Hematopoietic multipotent progenitor cell treated with erythropoietin and hydrocortisone succinate and interleukin-3 and kit ligand, for 8 days (in vitro differentiated cells): ENCODE measurements around the gene EGFL8.

Source experiments
- DNase-seq: peaks from one replicate; pipeline ENCODE4 v3.0.0-alpha.2; 2015

The EGFL8 gene

DNA sequence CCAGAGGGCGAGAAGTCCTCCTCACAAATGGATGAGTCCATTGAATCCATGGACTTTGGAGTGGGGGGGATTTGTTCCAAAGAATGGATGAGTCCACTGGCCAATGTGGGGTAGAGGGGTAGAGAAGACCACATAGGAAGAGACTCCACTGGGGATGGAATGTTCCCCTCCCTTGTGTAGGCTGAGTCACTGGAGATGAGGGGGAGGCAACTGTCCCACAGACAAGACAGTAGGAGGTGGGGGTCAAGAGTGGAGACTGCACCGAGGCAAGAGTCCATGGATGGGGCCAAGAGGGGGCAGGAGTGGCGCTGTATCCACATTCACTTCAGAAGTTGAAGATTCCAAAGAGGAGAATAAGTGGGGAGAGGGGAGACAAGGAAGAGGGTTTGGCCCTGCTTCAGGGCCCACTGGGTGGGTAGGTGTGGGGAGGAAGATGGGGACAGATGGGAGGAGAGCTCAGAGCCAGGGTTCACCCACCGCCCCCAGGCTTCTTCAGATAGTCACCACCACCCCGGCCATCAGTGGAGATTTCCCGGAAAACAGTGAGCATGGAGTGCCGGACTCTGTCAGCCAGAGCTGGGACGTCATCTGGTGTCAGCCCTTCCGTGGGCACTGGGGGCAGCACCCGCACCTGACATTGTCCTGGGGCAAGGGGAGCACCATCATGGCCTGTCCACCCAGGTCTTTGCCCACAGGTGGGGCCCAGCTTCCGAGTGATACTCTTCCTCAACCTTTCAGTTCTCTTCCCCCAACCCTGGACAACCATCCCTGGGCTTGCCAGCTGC is 4.6 kb downstream of the EGFL8 start:
- DNase-seq = no peak

DNA sequence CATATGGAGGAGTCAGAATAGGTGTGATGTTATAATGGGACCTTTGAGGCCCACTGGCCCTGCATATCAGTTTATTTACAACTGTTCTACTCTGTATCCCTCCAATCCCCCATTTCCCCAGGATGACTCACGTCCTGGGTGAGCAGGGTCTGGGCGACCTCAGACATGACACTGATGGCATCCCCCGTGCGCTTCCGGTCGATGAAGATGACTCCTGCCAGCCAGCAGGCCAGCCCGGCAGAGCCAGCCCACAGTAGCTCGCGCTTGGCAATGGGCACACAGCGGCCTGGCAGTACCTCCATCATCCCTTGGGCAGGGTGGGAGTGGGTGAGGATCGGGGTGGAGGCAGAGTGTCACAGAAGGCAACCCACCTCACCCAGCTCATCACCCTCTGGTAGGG is 5.9 kb downstream of the EGFL8 start:
- DNase-seq = no peak

DNA sequence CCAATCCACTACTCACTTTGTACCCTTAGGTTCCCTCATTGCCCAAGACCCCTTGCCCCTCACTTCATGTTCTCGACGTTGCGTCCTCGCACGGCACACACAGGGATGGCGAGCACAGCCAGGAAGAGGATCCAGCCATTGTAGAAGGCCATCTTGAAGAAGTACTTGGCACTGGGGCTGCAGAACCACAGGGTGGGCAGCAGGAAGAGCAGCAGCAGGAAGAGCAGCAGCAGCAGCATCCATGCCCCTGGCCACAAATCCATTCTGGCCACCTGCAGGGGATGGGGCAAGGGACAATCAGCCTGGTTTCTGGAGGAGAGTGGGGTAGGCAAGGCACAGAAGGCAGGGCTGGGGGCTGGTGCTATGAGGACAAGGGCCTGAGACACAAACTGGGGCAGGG is 6.8 kb downstream of the EGFL8 start:
- DNase-seq = no peak

DNA sequence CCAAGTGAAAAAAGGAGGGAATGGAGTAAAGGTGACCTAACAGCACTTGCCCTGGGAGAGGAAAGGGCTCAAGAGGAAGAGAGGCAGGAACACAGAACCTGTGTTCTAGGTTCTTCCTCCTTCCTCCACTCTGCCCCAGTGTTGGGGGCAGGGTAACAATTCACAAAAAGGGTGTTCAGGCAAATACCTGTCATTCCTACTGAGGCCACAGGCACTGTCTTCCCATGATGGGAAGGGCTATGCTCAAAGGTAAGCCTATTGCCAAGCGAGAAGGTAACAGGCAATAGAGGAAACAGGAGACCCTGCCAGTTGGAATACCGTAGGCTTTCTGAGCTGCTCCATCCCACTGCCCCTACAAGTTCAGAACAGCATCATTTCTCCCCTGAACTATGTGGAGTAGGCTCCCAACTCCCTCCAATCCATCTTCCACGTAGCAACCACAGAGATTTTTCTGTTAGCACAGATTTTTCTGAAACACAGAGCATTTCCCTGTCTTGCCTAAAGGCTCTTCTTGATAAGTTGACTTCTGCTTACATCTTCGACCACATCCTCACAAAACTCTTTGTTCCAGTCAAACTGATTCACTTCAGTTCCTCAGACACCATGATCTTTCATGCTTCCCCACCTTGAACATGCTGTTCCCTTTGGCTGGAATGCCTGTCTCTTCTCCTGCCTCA is 8.8 kb downstream of the EGFL8 start:
- DNase-seq = no peak

DNA sequence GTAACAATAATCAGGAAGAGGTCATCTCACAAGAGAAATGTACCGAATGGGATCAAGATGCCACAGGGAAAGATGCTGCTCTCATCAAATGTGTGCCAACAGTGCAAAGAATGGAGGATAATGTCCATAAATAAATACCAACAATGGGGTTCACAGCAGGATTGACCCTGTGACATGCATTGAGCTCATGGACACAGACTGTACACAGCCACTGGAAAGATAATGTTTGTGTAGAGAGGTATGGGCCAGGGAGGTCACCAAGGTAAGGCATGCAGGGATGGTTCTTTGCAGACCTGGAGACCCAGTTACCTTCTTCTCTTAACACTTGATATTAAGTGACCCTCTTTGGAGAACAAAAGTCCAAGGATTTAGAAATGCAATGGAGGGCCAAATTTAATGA is 10.0 kb downstream of the EGFL8 start:
- no peak for DNase-seq

DNA sequence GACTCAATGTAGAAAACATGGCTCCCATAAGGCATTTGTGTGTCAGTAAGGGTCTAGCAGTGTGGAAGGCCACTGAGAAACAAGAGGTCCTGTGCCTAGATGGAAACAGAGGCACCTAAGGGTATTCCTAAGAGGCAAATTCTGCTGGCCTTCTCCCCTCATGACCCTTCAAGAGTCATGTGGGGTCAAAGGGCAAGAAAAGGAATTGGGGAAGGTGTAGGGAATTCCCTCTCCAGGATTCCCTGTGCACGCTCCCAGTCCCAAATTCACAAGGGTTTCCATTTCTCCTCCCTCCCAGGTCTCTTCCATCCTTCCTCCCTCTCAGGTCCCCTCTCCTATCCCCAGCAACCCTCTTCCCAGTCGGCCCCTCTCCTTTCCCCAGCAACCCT is 10.9 kb downstream of the EGFL8 start:
- peak; percentile 33 for DNase-seq

DNA sequence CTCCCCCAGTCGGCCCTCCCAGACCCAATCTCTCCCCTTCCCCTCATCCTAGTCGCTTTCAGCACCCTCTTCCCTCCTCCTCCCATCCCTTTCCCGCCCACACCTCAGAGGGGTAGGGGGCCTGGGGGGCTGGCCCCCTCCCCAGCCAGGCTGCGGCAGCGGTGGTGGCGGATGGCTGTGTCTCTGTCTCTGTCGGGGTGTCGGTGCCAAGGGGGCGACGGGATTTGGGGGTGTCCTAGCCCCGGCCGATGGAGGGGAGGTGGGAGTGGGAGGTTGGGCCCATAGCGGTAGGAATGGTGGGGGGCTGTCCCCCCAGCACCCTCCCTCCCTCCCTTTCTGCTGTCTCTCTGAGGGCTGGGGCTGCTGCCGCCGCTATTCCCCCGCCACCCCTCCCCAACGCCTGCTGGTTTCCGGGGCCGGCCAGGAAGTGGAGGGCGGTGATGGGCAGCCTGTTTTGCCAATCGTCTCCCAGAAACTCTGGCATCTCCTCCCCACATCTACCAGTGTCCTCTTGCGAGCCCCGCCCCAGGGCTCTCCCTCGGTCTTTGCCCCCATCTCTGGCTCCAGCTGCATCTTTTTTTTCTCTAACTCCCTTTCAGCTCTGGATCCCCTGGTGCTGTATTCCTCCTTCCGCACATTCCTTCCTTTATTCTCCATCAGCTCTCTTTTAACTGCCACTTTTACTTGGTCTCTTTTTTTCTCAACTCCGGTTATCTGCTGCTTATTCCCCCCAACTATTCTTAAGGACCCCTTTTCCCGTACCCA is 11.5 kb downstream of the EGFL8 start, which contains the start of gene AGPAT1:
Gene AGPAT1 (minus strand): TSS at position 374 of the 765 bp plus-strand sequence. CDS start 4,588 bp downstream, outside the sequence.
- DNase-seq = peak; percentile 97

DNA sequence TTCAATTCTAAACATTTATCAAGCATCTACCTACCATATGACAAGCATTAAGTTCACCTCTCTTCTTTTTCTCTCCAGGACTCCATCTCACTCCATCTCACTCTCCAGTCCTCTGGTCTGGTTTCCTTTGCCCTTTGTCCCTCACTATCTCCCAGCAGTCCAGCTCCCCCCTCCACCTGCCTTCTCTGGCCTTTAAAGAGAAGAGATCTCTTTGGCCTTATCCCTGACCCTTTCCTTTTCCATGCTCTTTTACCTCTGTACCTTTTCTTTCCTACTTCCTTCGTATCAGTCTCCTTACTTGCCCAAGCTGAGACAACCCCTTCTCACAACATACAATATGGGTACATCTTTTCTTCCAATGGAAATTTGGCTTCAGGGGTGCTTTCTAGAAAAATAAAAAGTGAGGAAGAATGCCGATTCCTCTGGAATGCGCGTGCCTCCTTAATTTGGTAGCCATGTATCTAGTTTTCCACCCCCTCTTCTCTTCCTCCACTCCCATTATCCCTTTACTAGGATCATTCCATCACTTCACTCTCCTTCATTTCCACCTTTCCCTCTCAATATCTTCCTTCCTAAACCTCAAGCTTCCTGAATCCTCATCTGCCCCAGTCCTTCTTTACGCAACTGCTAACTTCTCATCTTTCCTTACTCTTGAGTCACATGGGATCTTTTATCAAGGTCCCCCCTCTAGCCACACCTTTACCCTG is 12.2 kb downstream of the EGFL8 start:
- no peak for DNase-seq

DNA sequence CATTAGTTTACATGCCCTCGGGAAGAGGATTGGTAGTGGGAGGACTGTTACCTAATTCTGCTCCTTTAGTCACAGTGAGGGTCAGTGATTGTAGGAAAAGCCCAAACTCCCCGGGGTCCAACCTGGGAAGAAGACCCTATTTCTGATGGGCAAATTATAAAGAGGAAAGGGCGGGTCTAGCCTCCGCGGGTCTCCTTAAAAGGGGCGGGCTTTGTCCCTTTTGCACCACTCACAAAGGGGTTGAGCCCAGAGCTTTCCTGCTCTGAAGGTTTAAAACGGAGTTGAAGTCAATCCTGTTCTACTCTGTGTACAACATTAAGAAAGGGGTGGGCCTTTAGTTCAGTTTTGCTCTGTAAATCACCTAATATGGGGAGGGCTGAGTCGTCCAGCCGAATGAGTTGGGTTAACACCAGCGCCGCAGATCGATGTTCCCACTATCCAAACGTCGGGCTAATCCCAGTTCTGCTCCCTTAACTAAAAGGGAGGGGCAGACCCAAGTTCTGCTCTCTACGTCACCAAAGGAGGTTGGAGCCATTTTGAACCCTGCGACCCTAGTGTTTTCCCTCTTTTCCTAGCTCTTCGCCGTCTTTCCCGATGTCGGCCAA is 12.9 kb downstream of the EGFL8 start:
- DNase-seq = peak; percentile 76

DNA sequence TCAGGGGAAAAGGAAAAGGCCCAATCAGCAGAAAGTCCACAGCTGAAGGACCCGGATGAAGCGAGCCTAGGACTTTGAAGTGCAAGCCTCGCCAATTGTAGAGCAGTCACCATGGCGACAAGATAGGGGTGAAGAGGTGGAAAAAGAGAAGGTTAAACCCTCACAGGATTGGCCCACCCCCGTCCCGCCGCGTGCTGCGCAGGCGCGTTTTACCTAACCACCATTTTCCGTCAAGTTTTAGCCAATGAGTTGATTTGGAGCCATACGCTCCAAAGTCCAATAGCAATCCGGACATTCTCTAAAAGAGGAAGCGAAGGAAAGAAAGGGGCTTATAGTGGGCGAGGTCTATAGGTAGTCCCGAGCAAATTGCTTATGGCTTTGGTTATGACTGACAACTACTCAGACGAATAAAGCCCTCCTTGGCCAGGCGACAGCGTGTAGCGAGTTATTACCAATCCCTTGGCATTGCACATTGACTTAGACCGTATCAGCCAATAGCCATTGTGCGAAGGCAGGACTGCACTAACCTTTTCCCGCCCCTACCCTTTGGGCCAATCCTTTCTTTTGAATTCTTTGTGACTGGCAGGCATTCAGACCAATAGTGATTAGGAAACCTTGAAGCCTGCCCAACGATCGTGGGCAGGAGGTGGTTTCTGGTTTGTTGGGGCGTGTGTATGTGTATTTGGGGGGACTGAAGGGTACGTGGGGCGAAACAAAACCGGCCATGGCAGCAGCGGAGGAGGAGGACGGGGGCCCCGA is 13.6 kb downstream of the EGFL8 start, which contains the start of gene RNF5:
Gene RNF5 (plus strand): TSS at position 618 of the 759 bp plus-strand sequence. CDS start 107 bp downstream, at position 725.
- peak; percentile 100 for DNase-seq

DNA sequence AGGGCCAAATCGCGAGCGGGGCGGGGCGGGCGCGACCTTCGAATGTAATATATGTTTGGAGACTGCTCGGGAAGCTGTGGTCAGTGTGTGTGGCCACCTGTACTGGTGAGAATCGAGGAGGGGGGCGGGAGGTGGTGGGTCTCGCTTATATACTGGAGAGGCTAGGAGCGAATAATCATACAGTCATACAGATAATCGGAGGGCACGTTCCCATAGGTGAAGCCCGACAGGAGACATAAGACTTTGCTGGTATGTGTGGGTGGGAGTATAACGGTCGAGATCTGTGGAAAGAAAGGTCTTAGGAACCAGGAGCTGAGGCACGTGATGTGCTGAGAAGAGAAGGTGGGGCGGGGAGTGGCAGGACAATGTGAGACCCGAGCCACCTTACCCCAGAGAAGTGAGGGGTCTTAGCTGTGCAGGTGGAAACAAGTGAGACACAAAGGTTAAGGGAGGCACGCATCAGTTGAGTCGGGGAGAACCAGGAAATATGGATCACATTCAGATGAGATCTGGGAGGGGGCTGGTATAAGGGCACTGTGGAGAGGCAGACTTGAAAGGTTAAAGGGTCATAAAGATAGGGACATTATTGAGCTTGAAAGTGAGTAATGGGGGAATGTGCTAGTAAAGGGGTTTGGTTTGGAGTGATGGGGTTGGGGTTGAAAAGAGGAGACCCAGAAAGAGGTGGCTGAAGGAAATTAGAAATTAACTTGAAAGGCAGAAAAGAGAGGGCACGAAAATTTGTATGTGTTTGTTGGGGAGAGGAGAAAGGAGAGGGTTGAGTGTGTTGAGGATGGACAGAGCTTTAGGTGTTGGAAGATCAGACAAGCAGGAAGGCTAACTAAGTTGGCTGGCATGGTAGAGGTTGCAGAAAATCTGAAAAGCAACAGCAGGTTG is 14.4 kb downstream of the EGFL8 start:
- peak; percentile 43 for DNase-seq

DNA sequence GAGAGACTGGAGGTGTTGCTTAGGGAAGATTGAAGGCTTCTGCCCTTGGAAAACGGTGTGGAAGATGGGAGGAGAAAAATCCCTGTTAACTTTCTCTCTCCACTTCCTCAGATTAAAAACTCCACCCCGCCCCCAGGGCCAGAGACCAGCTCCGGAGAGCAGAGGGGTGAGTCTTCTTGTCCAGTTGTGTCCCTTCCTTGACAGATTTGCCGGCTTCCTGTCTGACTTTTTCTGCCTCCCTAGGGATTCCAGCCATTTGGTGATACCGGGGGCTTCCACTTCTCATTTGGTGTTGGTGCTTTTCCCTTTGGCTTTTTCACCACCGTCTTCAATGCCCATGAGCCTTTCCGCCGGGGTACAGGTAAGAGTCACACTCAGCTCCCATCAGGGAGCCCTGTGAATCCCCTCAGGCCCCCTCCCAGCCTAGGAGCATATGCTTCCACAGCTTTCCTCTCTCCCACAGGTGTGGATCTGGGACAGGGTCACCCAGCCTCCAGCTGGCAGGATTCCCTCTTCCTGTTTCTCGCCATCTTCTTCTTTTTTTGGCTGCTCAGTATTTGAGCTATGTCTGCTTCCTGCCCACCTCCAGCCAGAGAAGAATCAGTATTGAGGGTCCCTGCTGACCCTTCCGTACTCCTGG is 15.5 kb downstream of the EGFL8 start:
- no peak for DNase-seq

DNA sequence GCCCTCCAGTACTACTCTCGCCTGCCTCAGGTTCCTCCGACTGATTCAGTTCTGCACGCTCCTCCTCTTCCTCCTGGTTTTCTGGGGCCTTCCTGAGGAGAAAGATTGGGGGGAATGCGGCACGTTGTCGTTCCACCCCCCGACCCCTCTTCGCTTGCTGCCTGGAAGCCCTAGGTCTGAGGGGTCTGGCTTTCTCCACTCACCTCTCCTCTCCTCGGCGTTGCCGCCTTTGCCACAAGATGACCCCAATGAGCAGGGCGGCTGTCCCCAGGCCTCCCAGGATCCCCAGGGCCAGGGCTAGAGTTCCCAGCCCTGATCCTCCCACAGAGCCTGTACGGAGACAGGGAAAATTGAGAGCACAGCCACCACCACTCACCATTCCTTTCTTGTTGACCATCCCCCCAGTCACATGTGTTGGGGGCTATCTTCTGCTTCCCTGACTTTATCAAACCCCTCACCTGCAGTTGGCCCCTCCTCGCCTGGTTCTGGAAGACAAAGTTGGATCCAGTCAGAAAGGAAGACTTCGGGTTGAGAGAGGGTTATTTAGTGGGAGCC is 16.8 kb downstream of the EGFL8 start:
- DNase-seq = no peak

DNA sequence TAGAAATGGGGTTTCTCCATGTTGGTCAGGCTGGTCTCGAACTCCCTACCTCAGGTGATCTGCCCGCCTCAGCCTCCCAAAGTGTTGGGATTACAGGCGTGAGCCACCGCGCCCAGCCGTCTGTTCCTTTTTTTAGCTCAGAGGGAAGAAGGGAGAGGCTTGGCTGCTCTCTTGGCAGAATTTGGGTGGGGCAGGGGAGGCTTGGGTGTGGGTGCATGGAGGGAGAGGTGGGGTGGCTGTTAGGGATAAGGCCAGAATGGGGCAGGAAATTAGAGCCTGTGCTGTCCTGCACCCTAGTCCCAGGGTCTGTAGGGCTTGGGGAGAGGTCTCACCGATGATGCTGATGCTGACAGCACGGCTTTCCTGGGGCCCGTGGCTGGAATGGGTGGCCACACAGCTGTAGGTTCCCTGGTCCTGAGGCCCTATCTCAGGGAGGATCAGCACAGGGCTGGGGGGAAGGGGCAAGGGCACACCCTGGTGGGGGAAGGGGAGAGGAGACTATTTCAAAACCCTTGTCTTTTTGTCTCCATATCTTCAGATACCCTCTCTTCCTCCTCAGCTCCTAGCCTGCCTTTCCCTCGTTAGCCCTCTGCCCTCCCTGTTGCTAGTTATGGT is 17.6 kb downstream of the EGFL8 start:
- peak; percentile 81 for DNase-seq

DNA sequence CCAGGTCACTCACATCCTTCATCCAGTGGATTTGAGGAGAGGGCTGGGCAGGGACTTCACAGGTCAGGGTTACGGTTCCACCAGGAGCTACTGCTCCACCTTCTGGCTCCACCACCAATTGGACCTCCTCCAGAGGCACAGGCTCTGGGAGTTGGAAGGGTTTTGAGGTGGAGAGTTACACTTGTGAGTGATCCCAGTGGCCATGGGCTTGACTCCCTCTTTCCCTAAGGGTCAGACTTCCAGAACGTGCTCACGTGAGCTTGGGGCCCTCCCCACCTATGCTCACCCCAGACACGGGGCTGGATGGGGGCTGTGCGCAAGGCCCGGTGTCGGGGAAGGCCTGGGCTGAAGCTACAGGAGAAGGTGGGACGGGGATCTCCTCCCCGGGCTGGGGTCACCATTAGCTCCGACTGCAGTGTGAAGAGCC is 18.2 kb downstream of the EGFL8 start:
- peak; percentile 40 for DNase-seq

DNA sequence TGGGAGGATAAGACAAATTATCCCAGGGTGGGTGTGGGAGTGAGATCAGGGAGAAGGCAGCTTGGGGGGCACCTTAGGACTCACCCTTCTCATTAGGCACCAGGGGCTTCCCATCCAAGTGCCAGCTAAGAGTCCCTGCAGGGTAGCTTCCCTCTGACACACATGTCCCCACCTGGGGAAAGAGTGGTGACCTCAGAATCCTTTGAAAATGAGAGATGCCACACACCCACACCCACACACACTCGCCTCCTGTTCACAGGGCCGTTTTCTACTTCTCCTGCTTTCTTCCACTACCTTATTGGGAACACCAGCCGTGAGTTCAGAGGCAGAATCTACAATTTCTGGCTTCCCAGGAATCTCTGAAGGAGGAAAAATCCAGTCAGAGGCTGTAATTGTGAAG is 18.6 kb downstream of the EGFL8 start:
- no peak for DNase-seq

DNA sequence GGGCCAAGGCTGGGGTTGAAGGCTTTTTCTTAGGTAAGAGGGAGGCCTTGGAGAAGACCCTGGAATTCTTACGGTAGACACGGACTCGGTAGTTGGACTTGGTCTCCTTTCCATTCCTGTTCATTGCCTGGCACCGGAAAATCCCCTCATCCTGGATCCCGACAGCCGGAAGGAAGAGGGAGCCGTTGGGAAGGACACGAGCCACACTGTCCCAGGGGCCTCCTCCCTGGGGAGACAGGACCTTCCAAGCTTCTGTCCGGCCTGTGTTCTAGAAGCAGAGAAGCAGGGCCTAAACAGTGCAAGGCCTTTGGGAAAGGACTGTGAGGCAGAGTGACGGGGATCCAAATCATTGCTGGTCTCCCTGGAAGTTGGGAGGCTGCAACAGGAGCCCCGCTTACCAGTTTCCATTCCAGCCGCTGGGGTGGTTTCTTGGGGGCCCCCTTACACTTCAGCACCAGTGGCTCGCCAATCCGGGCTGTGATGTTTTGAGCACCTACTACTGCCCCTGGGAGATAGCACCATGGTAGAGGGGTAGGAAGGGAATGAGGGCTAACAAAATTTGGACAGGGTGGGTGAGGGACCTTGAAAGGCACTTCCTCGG is 19.2 kb downstream of the EGFL8 start:
- DNase-seq = no peak

DNA sequence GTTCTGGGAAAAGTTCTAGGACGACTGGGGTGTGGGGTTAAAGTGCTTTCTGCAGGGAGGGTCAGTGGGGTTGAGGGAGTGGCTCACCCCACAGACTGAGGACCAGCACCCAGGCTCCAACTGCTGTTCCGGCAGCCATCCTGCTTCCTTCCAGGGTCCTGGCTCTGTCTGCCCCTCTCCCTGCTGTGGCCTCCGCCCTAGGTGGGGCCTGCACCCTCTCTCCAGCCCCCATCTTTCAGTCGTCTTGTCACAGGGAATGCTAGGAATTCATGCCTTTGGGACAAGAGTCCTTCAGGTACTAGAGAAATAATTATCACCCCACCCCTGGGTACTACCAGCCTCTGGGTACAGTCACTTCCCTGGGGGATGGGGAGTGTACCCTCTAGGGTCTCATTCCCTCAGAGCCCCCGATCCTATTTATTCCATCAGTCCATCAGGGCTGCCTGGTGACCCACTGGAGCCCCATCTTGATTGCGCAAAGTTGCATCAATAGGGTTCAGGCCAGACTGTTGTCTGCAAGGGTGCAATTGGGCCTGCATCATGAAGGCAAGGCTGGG is 19.8 kb downstream of the EGFL8 start, which contains the start of gene AGER:
Gene AGER (minus strand): TSS at position 170 of the 557 bp plus-strand sequence. CDS start 31 bp downstream, at position 139.
- DNase-seq = no peak
